SK-N-SH (cell line): Measurements from ENCODE around the gene GLCCI1.

Source experiments
- CTCF ChIP-seq: fragments of 200-600 bp; sonication (generic); IDR thresholded peaks from 2 replicates; pipeline ENCODE4 v1.6.1; 2017; ENCODE audit warnings: antibody characterized with exemption, mild to moderate bottlenecking, moderate library complexity
- ELF1 ChIP-seq: IDR thresholded peaks from 2 replicates; pipeline ENCODE4 v1.4.0; 2012
- EP300 ChIP-seq, 2 experiments: IDR thresholded peaks; 2 replicates each; pipeline versions ENCODE4 v1.4.0 to v1.6.1; 2012; ENCODE audit warnings: borderline replicate concordance in 1 of 2, low read depth in 1 of 2, low read length in 1 of 2
- EZH2phosphoT487 ChIP-seq: fragments of 200-600 bp; sonication (generic); IDR thresholded peaks from 2 replicates; pipeline ENCODE4 v1.6.1; 2017; ENCODE audit warnings: low read depth, mixed run types, mild to moderate bottlenecking, antibody characterized with exemption, moderate library complexity, borderline replicate concordance
- FOXJ3 ChIP-seq: sonication (generic); formaldehyde crosslinking; IDR thresholded peaks from 2 replicates; pipeline ENCODE4 v1.5.1; 2020; ENCODE audit warnings: mild to moderate bottlenecking, missing genetic modification reagents
- GABPA ChIP-seq: IDR thresholded peaks from 2 replicates; pipeline ENCODE4 v1.4.0; 2012; ENCODE audit warnings: low read depth, mild to moderate bottlenecking
- MAX ChIP-seq: IDR thresholded peaks from 2 replicates; pipeline ENCODE4 v1.4.0; 2012; ENCODE audit warnings: low read depth
- MXI1 ChIP-seq: IDR thresholded peaks from 2 replicates; pipeline ENCODE4 v1.6.1; 2012; ENCODE audit warnings: mild to moderate bottlenecking, low read depth, low read length, improper control_type of control experiment
- REST ChIP-seq: IDR thresholded peaks from 2 replicates; pipeline ENCODE4 v1.6.1; 2012; ENCODE audit warnings: mild to moderate bottlenecking, low read depth, low read length, moderate library complexity
- RXRA ChIP-seq: IDR thresholded peaks from 2 replicates; pipeline ENCODE4 v1.4.0; 2012; ENCODE audit warnings: low read depth, mild to moderate bottlenecking, borderline replicate concordance
- SMC3 ChIP-seq: IDR thresholded peaks from 2 replicates; pipeline ENCODE4 v1.6.1; 2012; ENCODE audit warnings: low read depth, low read length, improper control_type of control experiment
- TAF1 ChIP-seq: IDR thresholded peaks from 2 replicates; pipeline ENCODE4 v1.6.1; 2012; ENCODE audit warnings: low read depth, mild to moderate bottlenecking, low read length, moderate library complexity, borderline replicate concordance
- TCF12 ChIP-seq: IDR thresholded peaks from 2 replicates; pipeline ENCODE4 v1.4.0; 2012

GRCh38 chr7:8105449-8106095 lies 137.0 kb downstream of the GLCCI1 start:
- TF ChIP-seq EP300 (IDR thresholded peaks at IDR 0.05; ENCODE audit: borderline replicate concordance in 1 of 2, low read depth in 1 of 2, low read length in 1 of 2) (no peak), TAF1 (no peak), EZH2phosphoT487 (no peak), CTCF (no peak), MXI1 (no peak), SMC3 (no peak), RXRA (no peak), FOXJ3 (CRISPR knock-in tag) (no peak), TCF12 (no peak), GABPA (no peak), REST (no peak), ELF1 (no peak), MAX (no peak)
